Measurements from ENCODE around the gene SIK3.
"Not testable (repeated sequence)": the region's sequence is repeated elsewhere in the genome, so short reads cannot be mapped to it uniquely, and the experiment has no call there.

The SIK3 gene

GRCh38 chr11:117039270-117039669 is 59.0 kb downstream of the SIK3 start:
- Histone ChIP-seq H3K9ac (ENCODE audit: low read depth, low read length) (no peak overlapping the region), H3K4me1 (ENCODE audit: insufficient read depth, low read length) (peaks cover 9% of the 10 kb centered on the region)
- 100% methylated on average over 1 of the region's 3 CpGs for WGBS

DNA sequence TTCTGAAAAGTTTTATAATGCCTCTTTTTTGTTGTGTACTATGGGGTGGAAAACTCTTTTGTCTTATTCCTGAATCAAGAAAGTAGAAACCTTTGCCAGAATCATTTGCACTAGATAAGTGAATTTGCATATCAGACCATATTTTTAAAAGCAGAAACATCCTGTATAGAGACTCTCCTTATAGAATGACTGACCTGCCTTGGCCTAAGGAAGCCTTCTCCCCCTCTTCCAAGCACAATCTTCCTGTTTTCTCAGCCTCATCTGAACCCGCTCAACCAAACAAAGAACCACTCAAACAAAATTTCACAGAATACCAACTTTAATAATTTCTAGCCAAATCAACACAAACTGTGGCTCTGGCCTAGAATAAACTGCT is 60.3 kb downstream of the SIK3 start:
- 92% methylated on average over 1 of the region's 1 CpG for WGBS
- no peak overlapping the region for H3K27ac ChIP-seq (ENCODE audit: low read depth, low read length)
- H3K9ac ChIP-seq (ENCODE audit: low read depth, low read length) = no peak overlapping the region
- H3K4me1 ChIP-seq (ENCODE audit: insufficient read depth, low read length) = peaks cover 9% of the 10 kb centered on the region
- no peaks in the 10 kb centered on the region for H3K9me3 ChIP-seq (ENCODE audit: insufficient read depth, low read depth, low read length)
- H3K4me3 ChIP-seq (ENCODE audit: low read length) = no peak overlapping the region
- H3K36me3 ChIP-seq (ENCODE audit: insufficient read depth, low read length) = no peaks in the 10 kb centered on the region
- no peaks in the 10 kb centered on the region for H3K27me3 ChIP-seq (ENCODE audit: insufficient read depth, low read length)

More at GRCh38 chr11:117039270-117039669, 59.0 kb downstream of the SIK3 start:
- H3K27me3 ChIP-seq (ENCODE audit: insufficient read depth, low read length) = no peaks in the 10 kb centered on the region
- no peaks in the 10 kb centered on the region for H3K9me3 ChIP-seq (ENCODE audit: insufficient read depth, low read depth, low read length)
- no peaks in the 10 kb centered on the region for H3K36me3 ChIP-seq (ENCODE audit: insufficient read depth, low read length)
- no peak overlapping the region for H3K27ac ChIP-seq (ENCODE audit: low read depth, low read length)
- H3K4me3 ChIP-seq (ENCODE audit: low read length) = no peak overlapping the region

- no peak overlapping the region for H3K9ac ChIP-seq (ENCODE audit: low read depth, low read length)
These were observed 60.8 kb downstream of the SIK3 start for GRCh38 chr11:117037279-117037974.

GRCh38 chr11:117034901-117035300 is 63.3 kb downstream of the SIK3 start:
- H3K27ac ChIP-seq (ENCODE audit: low read depth, low read length) = no peak overlapping the region
- no peaks in the 10 kb centered on the region for H3K27me3 ChIP-seq (ENCODE audit: insufficient read depth, low read length)
- no peak overlapping the region for H3K4me3 ChIP-seq (ENCODE audit: low read length)
- H3K36me3 ChIP-seq (ENCODE audit: insufficient read depth, low read length) = no peaks in the 10 kb centered on the region
- H3K9me3 ChIP-seq (ENCODE audit: insufficient read depth, low read depth, low read length) = no peaks in the 10 kb centered on the region
- peaks cover 9% of the 10 kb centered on the region for H3K4me1 ChIP-seq (ENCODE audit: insufficient read depth, low read length)
- no peak overlapping the region for H3K9ac ChIP-seq (ENCODE audit: low read depth, low read length)

More at GRCh38 chr11:117037279-117037974, 60.8 kb downstream of the SIK3 start:
- Histone ChIP-seq H3K4me1 (ENCODE audit: insufficient read depth, low read length) (peaks cover 9% of the 10 kb centered on the region), H3K9me3 (ENCODE audit: insufficient read depth, low read depth, low read length) (no peaks in the 10 kb centered on the region), H3K36me3 (ENCODE audit: insufficient read depth, low read length) (no peaks in the 10 kb centered on the region), H3K4me3 (ENCODE audit: low read length) (no peak overlapping the region), H3K27ac (ENCODE audit: low read depth, low read length) (no peak overlapping the region), H3K27me3 (ENCODE audit: insufficient read depth, low read length) (no peaks in the 10 kb centered on the region)
- WGBS = 89% methylated on average over 1 of the region's 1 CpG

DNA sequence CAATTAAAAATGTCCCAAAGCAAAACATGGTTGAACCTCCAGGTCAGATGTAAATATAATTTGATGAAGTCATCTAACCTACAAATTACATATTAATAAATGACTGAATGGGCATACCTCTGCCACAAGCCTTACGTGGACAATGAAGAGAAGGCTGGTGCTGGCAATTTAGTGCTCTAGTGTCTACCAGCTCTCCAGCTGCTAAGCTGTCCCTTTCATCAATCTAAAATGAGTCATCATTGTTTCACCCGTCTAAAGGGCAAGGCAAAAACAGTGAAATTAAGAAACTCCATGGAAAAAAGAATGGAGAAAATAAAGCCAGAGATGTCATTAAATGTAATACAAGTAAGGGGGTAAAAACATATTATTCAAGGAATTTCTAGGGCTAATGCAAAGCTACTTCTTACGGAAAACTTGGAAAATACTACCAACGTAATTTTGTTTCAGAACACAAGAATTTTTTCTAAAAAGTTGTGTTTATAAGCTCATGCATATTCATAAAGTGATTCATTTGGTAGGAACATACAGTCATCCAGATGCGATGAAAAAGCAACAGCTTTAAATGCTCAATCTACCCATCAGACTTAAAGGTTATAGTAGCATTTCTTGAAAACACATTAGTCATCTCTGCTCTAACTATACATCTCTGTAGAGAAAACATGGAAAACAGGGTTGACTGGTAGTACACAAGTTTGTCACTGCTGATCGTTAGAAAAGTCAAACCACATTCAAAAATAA is 71.5 kb downstream of the SIK3 start:
- peaks cover 5% of the 10 kb centered on the region; the same call in 1 of the 2 replicates for H3K4me1 ChIP-seq (ENCODE audit: insufficient read depth, low read length)
- H3K27ac ChIP-seq (ENCODE audit: low read depth, low read length) = no peak overlapping the region; the same call in 1 of the 2 replicates
- WGBS = 91% methylated on average over 6 of the region's 6 CpGs
- H3K9me3 ChIP-seq (ENCODE audit: insufficient read depth, low read depth, low read length) = no peaks in the 10 kb centered on the region
- H3K9ac ChIP-seq (ENCODE audit: low read depth, low read length) = no peak overlapping the region
- H3K36me3 ChIP-seq (ENCODE audit: insufficient read depth, low read length) = no peaks in the 10 kb centered on the region
- no peaks in the 10 kb centered on the region for H3K27me3 ChIP-seq (ENCODE audit: insufficient read depth, low read length)
- no peak overlapping the region for H3K4me3 ChIP-seq (ENCODE audit: low read length)

DNA sequence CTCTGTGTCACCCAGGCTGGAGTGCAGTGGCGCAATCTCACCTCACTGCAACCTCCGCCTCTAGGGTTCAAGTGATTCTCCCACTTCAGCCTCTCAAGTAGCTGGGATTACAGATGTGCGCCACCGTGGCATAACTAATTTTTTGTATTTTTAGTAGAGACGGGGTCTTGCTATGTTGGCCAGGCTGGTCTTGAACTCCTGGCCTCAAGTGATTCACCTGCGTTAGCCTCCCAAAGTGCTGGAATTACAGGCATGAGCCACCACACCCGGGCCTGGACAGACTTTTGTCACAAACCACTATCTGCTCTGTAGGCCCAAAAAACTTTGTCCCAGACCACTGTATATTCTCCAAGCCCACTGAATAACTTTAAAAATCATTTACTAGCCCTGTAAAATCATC is 74.5 kb downstream of the SIK3 start:
- H3K36me3 ChIP-seq (ENCODE audit: insufficient read depth, low read length); H3K9me3 ChIP-seq (ENCODE audit: insufficient read depth, low read depth, low read length); H3K27ac ChIP-seq (ENCODE audit: low read depth, low read length); H3K27me3 ChIP-seq (ENCODE audit: insufficient read depth, low read length); H3K9ac ChIP-seq (ENCODE audit: low read depth, low read length); H3K4me3 ChIP-seq (ENCODE audit: low read length): not testable (repeated sequence)
- 95% methylated on average over 7 of the region's 7 CpGs for WGBS
- H3K4me1 ChIP-seq (ENCODE audit: insufficient read depth, low read length) = peaks cover 12% of the 10 kb centered on the region; the same call in 1 of the 2 replicates

GRCh38 chr11:117023178-117023577 is 75.0 kb downstream of the SIK3 start:
- 95% methylated on average over 3 of the region's 3 CpGs for WGBS
- Histone ChIP-seq H3K4me1 (ENCODE audit: insufficient read depth, low read length) (peaks cover 12% of the 10 kb centered on the region; the same call in 1 of the 2 replicates), H3K4me3 (ENCODE audit: low read length) (no peak overlapping the region), H3K27ac (ENCODE audit: low read depth, low read length) (no peak overlapping the region), H3K9ac (ENCODE audit: low read depth, low read length) (no peak overlapping the region), H3K9me3 (ENCODE audit: insufficient read depth, low read depth, low read length) (no peaks in the 10 kb centered on the region), H3K27me3 (ENCODE audit: insufficient read depth, low read length) (no peaks in the 10 kb centered on the region), H3K36me3 (ENCODE audit: insufficient read depth, low read length) (no peaks in the 10 kb centered on the region)

GRCh38 chr11:117022526-117022925 is 75.7 kb downstream of the SIK3 start:
- H3K9me3 ChIP-seq (ENCODE audit: insufficient read depth, low read depth, low read length) = no peaks in the 10 kb centered on the region
- H3K36me3 ChIP-seq (ENCODE audit: insufficient read depth, low read length) = no peaks in the 10 kb centered on the region
- 88% methylated on average over 2 of the region's 3 CpGs for WGBS
- H3K27ac ChIP-seq (ENCODE audit: low read depth, low read length) = no peak overlapping the region
- H3K4me3 ChIP-seq (ENCODE audit: low read length) = no peak overlapping the region
- no peaks in the 10 kb centered on the region for H3K27me3 ChIP-seq (ENCODE audit: insufficient read depth, low read length)
- H3K4me1 ChIP-seq (ENCODE audit: insufficient read depth, low read length) = peaks cover 12% of the 10 kb centered on the region; the same call in 1 of the 2 replicates
- H3K9ac ChIP-seq (ENCODE audit: low read depth, low read length) = no peak overlapping the region

DNA sequence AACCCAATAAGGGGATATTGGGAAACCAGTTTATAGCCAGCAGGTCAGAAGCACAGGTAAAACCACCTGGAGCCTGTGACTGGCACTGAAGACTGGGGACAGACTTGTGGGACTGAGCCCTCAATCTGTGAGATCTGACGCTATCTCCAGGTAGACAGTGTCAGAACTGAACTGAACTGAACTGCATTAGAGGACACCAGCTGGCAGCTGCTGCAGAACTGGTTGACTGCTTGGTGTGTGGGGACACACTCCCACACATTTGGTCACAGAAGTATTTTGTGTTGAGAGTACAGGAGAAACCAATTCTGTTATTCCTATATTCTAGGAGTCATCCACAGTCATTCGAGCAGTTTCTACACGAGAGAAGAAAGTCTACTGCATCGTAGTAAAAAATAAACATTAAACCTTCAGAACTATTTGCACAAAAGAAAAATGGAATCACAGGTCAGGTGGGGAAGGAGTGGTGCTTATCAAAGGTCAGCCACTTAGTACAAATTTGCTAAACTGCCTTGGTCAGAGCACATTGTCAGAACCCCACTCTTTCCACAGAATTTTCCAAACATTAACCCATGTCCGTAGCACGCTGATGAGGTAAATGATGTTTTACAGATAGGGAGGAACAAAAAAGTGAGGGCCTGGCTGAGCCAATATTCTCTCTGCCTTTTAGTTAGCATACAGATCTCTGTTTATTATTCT is 77.2 kb downstream of the SIK3 start:
- no peaks in the 10 kb centered on the region for H3K27me3 ChIP-seq (ENCODE audit: insufficient read depth, low read length)
- H3K27ac ChIP-seq (ENCODE audit: low read depth, low read length) = no peak overlapping the region
- peaks cover 9% of the 10 kb centered on the region; the same call in 1 of the 2 replicates for H3K4me1 ChIP-seq (ENCODE audit: insufficient read depth, low read length)
- H3K9ac ChIP-seq (ENCODE audit: low read depth, low read length) = no peak overlapping the region
- 87% methylated on average over 4 of the region's 6 CpGs for WGBS
- no peak overlapping the region for H3K4me3 ChIP-seq (ENCODE audit: low read length)
- no peaks in the 10 kb centered on the region for H3K36me3 ChIP-seq (ENCODE audit: insufficient read depth, low read length)
- no peaks in the 10 kb centered on the region for H3K9me3 ChIP-seq (ENCODE audit: insufficient read depth, low read depth, low read length)

- no peaks in the 10 kb centered on the region for H3K36me3 ChIP-seq (ENCODE audit: insufficient read depth, low read length)
- no peak overlapping the region for H3K27ac ChIP-seq (ENCODE audit: low read depth, low read length)
- no peaks in the 10 kb centered on the region for H3K9me3 ChIP-seq (ENCODE audit: insufficient read depth, low read depth, low read length)
- H3K4me1 ChIP-seq (ENCODE audit: insufficient read depth, low read length) = peaks cover 9% of the 10 kb centered on the region; the same call in 1 of the 2 replicates
- H3K4me3 ChIP-seq (ENCODE audit: low read length) = no peak overlapping the region
- no peaks in the 10 kb centered on the region for H3K27me3 ChIP-seq (ENCODE audit: insufficient read depth, low read length)
- H3K9ac ChIP-seq (ENCODE audit: low read depth, low read length) = no peak overlapping the region
- WGBS = 93% methylated on average over 1 of the region's 1 CpG
These were observed 77.9 kb downstream of the SIK3 start for GRCh38 chr11:117020287-117020686.

GRCh38 chr11:117019871-117020270 is 78.4 kb downstream of the SIK3 start:
- Histone ChIP-seq H3K27me3 (ENCODE audit: insufficient read depth, low read length) (no peaks in the 10 kb centered on the region), H3K36me3 (ENCODE audit: insufficient read depth, low read length) (no peaks in the 10 kb centered on the region), H3K4me3 (ENCODE audit: low read length) (no peak overlapping the region), H3K27ac (ENCODE audit: low read depth, low read length) (no peak overlapping the region), H3K4me1 (ENCODE audit: insufficient read depth, low read length) (peaks cover 9% of the 10 kb centered on the region; the same call in 1 of the 2 replicates), H3K9me3 (ENCODE audit: insufficient read depth, low read depth, low read length) (no peaks in the 10 kb centered on the region), H3K9ac (ENCODE audit: low read depth, low read length) (no peak overlapping the region)
- 93% methylated on average over 5 of the region's 7 CpGs for WGBS
